GM10266 (cell line): ENCODE measurements around the gene RPS6KC1.

Experiments
- DNase-seq: peaks from one replicate; pipeline ENCODE4 v3.0.0; 2012; ENCODE audit errors: extremely low spot score
- TF ChIP-seq, protein P1 (sequence below): IDR thresholded peaks from 2 replicates; pipeline ENCODE4 v1.5.1; 2012; ENCODE audit warnings: mild to moderate bottlenecking, low read depth; ENCODE audit not compliant: control insufficient read depth, insufficient read depth; ENCODE audit errors: missing control alignments

The RPS6KC1 gene

DNA sequence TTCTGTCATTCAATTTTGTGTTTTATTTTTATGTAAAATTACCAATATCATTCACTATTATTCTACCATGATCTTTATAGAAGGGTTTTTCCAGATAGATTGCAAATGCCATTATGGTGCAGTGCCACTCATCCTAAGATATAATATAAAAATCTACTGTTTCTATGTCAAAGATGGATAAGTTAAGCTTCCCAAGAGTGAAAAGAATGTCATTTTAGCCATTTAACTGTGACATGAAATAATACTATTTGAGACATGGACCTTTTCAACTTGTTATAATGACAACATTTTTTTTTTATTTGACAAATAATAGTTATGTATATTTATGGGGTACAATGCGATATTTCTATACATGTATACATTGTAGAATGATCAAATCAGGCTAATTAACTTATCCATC lies 224.3 kb downstream of the RPS6KC1 start:
- no peak for DNase-seq
- TF ChIP-seq, protein P1, sequence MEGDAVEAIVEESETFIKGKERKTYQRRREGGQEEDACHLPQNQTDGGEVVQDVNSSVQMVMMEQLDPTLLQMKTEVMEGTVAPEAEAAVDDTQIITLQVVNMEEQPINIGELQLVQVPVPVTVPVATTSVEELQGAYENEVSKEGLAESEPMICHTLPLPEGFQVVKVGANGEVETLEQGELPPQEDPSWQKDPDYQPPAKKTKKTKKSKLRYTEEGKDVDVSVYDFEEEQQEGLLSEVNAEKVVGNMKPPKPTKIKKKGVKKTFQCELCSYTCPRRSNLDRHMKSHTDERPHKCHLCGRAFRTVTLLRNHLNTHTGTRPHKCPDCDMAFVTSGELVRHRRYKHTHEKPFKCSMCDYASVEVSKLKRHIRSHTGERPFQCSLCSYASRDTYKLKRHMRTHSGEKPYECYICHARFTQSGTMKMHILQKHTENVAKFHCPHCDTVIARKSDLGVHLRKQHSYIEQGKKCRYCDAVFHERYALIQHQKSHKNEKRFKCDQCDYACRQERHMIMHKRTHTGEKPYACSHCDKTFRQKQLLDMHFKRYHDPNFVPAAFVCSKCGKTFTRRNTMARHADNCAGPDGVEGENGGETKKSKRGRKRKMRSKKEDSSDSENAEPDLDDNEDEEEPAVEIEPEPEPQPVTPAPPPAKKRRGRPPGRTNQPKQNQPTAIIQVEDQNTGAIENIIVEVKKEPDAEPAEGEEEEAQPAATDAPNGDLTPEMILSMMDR: no peak

DNA sequence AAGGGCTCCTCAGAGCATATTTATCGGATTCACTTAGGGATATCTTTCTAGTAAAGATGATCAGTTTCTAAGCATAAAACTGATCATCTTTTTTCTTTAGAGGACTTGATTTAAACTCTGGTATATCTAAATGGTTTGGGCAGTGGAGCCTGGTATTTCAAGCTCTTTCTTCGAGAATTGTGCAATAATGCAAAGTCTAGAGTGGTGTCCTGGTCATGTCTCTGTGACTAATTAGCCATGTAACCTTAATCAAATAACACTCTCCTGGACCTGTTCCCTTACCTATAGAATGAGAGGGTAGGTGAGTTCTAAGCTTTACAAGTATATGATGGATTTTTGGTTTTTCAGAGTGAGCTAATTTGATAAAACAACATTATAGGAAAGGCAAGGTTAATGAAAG lies 225.2 kb downstream of the RPS6KC1 start:
- DNase-seq: no peak
- TF ChIP-seq, protein P1: no peak

DNA sequence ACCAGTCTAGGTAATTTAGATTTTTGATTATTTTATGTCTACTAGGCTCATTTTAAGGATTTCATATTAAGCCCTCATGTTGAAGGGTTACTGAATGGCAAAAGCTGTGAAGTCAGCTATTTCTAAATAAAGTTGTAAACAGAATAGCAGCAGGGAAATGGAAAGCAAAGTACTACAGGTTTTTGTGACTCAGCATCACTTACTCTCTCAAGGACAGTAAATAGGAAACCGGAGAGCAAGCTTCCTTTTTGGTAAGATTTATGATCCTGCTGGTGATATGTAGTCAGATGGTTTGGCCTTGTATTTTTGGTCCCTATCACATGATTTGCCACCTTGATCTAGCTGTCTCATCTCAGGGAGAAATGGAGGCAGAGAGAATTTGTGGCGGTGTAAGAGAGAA lies 226.0 kb downstream of the RPS6KC1 start:
- TF ChIP-seq, protein P1: no peak

DNA sequence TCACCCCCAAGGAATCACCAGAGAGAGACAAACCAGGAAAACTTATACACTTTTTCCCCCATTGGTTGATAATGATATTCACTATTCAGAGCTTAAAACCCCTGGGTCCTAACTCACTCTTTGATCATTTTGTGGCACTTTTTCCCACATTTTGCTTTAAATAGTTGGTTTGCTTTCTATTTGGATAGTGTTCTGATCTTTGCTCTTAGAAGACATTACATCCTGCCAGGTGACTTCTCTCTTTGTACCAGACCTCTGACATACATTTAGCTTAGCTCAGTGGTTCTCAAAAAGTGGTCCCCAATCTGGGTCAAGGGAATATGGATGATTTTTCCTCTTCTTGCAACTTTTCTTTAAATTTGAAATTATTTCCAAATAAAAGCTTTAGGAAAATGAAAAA lies 228.4 kb downstream of the RPS6KC1 start:
- no peak for DNase-seq
- TF ChIP-seq, protein P1: no peak

More for the DNA sequence above, 226.0 kb downstream of the RPS6KC1 start:
- no peak for DNase-seq

DNA sequence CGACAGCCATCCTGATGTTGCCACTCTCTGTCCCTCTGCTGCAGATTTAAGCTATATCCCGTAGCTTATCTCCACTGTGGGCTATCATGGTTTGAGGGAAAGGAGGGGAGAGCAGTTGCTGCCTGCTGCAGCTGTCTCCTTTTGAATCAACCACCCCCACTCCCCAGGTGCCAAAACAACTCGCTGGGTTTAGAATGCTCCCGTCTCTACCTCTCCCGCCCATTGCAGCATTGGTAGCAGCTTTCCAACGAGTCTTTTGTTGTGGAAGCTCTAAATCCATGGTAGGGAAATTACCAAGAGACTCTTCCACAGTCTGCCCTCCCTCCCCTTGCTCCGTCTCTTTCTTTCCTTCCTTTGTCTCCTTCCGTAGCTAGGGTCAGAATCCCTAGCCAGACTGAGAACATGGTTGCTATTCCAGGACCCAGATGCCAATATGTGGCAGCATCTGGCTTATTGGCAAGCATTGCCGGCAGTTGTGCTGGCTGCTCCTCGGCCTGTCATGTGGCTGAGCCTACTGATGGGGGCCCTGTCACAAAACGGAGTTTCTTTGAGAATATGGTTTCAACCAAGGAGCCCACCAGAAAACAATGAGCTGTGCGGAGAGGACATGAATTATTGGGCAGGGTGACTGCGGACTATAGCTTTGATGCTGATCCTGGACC lies 230.7 kb downstream of the RPS6KC1 start:
- no peak for DNase-seq
- TF ChIP-seq, protein P1: no peak

DNA sequence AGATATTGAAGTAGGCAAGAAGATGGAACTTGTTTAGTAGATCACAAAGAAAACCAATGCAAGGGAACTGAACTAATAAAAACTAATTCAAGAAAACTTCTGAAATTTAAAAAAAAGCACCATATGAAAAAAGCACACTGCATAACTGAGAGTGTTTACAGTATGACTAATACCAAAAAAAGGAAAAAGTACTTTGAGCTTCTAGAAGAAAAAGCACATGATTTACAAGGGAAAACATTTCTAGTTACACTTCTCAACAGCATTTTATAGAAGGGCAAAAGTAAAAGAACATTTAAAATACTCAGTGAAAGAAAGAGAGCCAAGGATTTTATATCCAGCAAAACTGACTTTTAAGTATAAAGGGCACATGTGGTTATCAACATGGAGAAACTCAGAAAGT lies 233.6 kb downstream of the RPS6KC1 start:
- no peak for DNase-seq
- TF ChIP-seq, protein P1: no peak

DNA sequence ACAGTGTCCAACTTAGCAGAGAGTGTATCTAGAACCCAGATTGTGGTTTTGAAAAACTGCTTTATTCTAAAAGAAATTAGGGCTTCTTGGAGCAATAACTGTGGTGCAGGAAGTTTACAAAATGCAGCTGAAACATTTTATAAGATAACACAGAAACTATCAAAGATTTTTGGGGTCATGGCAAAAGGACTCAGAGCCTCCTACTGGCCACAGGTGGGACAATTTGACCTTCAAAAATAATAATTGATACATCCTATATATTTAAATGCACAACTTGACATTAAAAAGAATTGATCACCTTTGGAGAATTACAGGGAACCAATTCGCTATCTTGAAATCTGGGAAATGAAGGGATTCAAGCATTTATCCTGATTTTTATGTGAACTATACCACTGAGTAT lies 235.2 kb downstream of the RPS6KC1 start:
- TF ChIP-seq, protein P1: no peak
- no peak for DNase-seq
